Measurements from ENCODE around the gene PASK. TPM values are rescaled to one million over a fixed set of nuclear protein-coding genes. Genes with fewer than 3 reads are reported as not detected.
"Not testable (repeated sequence)": the region's sequence is repeated elsewhere in the genome, so short reads cannot be mapped to it uniquely, and the experiment has no call there.

PASK gene
- 5.4 TPM for polyA plus RNA-seq (ENCODE audit: insufficient read length)

DNA sequence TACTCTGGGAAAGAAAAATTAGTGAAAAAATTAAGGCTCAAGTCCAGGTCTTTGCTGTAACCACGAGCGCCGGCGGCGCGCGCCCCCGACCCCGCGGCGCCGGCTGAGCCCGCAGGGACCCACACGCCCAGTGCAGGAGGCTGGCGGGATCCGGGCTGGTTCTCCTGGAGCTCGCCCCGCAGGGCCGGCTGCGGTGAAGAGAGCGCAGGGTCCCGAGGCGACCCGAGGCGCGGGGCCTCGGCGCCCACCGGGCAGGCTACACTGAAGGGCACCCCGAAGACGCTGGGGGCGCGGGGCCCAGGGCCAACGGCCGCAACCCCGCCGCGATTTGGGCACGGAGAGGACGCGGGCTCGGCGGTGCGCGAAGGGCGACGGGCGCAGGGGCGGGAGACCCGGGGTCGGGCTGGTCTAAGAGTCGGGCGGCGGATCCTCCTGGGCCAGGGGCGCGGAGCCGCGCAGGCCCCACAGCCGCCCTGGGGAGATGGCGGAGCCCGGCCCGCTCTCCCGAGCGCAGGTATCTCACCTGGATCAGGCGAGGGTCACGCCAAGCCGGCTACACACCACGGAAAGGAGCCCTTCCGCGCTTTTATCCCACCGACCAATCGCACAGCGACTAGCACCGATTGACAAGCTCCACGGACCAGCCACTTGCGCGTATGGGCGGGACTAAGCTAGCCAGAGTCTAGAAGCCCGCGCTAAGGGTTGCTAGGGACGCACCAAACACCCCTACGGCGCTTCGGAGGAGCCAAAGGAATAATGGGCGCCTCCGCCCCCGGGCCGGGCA is at the start of gene PASK:
Gene PASK (minus strand): TSS at position 582 of the 784 bp plus-strand sequence. CDS start 6,440 bp downstream, outside the sequence.
- peak; percentile 90 for DNase-seq

DNA sequence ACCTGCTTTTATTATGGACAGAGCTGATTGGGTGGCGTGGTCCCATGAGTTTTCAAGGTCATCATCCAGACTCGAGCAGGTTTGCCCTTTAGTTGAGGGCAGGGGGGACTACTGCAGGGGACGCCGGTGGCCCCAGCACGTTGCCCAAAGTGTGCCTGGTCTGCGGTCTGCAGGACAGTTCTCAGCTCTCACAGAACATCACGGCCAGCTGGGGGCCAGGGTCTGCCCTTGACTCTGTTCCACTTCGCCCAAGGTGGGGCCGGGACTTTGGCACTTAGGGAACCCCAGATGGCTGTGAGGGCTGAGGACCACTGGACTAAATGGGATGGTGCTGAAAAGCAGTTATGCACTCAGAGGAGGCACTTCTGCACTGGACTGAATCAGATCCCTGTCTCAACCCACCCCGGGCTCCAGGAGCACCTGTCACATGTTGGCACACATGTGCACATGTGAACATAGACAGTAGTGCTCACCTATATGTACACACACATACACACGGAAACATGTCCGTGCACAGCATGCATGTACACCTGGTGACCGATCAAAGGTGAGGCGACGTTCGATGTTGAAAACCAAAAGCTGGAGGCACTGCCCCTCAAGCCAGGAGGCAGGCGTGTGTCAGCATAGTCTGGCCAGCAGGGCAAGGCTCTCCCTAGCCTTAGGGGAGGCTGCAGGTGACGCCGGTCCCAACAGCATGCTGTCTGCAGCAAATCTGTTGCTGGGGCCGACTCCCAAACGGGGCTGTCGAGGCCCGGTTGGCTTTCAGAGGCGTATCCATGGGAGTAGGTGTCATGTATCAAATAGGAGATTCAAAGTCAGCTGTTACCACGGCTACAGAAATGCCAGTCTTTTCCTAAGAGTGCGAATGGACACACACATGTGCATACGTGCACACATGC is 49.4 kb upstream of the PASK start:
- no peak for DNase-seq

DNA sequence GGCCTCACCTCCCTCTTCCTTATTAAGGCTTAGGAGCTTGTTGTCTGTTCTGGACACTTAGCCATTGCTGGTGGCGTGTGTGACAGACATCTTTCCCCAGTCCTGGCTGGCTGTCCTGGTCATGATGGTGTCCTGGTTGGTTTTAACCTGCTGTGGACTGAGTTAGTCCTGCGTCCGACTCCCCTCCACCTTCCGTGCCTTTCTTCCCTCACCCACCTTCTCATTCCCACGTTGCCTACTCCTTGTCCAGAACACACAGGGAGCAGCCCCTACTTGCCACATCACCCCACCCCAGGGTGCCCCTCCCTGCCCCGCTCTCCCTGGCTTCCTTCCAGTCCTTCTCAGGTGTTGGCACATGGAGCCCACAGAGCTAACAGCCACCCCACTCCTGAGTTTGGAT is 48.7 kb upstream of the PASK start:
- no peak for DNase-seq

DNA sequence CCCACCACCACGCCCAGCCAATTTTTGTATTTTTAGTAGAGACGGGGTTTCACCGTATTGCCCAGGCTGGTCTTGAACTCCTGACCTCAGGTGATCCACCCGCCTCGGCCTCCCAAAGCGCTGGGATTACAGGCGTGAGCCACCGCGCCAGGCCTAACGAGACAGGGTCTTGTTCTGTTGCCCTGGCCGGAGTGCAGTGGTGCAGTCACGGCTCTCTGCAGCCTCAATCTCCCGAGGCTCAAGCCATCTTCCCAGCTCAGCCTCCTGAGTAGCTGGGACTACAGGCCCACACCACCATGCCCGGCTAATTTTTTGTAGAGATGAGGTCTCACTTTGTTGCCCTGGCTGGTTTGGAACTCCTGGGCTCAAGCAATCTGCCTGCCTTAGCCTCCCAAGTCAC is 48.0 kb upstream of the PASK start:
- not testable (repeated sequence) for DNase-seq

DNA sequence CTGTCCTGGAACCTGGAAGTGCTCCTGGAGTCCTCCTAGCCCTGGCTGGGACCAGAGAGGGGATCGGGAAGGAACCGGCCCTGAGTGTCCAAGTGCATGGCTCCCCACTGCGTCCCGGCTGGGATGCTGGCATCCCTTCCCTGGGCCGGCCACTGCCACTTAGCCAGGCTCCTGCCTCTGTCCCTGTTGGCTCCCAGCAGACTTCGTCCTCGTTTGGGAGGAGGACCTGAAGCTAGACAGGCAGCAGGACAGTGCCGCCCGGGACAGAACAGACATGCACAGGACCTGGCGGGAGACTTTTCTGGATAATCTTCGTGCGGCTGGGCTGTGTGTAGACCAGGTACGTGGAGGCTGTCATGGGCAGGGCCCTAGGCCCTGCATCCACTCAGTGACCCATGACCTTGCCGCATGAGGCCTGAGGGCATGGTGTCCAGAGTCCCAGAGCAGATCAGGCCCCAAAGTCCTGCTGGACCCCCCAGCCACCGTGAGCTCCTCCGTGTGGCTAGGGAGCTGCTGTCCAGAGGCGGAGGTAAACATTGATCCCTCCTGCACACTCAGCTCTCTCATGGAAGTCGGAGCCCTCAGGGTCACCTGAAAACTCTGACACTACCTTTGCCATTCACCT is 46.3 kb upstream of the PASK start:
- DNase-seq = no peak

DNA sequence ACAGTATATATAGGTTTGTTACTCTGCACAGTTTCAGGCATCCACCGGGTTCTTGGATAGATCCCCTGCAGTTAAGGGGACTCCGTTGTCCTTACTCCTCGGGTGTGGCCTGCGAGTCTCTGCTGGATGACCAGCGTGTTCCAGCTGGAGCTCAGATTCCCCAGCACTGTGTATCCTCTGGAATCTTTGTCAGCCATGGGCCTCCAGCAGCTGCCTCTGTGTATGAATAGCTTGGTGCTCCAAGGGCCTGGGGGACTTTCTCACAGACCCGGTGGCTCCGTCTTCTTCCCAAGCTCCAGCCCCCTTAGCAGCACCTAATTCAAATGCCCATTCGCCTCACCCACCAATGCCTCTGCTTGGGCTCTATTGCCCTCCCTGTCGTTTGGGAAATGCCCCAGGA is 45.5 kb upstream of the PASK start:
- no peak for DNase-seq

DNA sequence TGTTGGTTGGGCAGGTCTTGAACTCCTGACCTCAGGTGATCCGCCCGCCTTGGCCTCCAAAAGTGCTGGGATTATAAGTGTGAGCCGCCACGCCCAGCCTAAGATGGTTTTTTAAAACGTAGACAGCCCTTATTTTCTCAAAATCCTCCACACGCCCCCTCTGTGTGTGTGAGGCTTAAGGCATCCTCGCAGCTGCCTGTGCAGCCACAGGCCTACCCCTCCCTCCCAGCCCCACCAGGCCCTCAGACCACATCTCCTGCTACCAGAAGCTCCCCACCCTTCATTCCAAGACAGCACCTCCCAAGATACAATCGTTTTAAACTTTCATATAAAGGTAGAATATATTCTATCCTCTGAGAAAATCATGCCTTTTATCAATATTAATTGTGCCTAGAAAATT is 44.0 kb upstream of the PASK start:
- no peak for DNase-seq

DNA sequence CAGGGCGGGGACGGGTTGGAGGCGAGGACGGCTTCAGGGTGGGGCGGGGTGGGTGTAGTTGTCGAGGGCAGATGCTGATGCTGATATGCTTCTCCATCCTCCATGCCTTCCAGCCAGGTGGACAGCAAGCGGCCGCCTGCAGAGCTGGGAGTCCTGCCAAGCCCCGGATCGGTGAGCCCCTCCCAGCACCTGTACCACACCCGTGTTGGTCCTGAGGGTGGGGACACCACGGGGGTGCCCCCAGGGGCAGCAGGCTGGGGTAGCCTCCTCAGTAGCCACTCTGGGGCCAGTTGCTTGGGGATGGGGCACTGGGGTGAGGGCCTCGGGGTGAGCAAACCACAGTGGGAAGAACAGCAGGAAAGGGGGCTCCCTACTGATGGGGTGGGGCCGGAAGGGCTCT is 41.8 kb upstream of the PASK start:
- DNase-seq = no peak

DNA sequence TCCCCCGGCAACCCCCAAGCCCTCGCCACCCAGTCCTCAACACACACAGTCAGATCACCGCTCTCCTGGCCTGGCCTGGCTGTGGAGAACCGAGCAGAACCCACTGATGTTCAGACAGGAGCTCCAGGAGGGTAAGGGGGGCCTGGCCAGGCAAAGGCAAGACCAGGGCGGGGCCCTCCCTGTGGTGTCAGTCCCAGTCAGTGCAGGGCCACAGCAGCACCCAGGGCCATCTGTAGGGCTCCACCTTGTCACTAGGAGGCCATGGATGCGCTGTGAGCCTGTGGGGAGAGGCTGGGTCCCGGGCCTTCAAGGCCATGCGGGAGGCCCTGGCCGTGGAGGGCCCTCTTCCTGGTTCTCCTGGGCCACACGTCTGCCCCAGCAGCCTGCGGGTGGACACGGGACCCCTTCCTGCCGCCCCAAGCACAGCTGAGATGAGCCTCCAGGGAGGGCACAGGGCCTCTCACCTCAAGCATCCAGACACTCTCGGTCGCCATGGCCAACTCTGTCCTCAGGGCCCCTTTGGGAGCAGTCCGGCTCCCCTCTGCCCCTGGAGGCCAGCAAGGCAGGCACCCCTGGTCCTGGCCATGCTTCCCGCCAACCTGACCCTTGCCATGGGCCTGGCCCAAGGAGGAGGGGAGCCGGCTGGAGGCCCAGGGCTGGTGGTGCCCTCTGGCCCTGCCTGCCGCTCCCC is 41.2 kb upstream of the PASK start:
- no peak for DNase-seq

DNA sequence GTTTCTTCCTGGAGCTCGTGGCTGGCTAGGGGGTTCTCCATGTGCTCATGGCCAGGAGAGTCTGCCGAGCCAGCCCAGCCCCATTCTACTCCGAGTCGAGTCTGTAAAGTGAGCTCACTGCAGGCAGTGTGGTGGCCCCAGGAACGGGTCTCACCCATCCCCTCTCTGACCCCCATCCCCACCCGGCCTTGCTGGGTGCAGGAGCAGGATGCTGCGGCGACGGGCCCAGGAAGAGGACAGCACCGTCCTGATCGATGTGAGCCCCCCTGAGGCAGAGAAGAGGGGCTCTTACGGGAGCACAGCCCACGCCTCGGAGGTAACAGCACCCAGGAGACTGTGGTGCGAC is 40.6 kb upstream of the PASK start:
- no peak for DNase-seq

DNA sequence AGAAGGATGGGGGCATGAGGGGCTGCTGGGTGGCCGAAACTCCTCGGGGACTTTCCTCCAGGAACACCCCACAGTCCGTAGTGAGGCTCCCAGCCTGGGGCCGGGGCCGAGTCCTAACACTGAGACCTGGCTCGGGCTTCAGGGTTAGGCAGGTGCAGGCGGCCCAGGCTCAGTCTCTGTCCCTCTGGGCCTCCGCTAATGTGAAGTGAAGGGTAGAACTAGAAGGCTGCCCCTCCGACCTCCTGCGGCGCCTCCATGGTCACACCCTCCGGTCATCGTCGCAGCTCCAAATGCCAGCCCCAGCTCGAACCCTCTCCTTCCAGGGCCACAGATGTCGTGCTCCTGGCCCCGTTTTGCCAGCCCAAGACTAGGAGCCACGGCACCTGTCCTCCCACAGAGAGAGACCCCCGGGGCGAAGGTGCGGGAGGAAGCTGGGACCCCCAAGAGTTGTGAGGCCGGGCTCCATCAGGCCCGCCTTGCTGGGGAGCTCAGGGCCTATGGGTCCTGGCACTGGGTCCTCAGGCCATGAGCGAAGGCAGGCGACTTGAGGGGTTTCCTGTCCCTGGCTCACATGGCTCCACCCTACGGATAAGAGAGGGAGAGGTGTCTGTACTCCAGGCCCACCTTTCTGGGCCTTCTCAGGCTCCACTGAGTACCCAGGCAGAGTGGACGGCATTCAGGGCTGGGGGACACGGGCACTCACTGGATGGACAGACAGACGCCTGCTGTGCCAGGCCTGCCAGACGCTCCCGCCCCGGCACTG is 40.0 kb upstream of the PASK start:
- no peak for DNase-seq

DNA sequence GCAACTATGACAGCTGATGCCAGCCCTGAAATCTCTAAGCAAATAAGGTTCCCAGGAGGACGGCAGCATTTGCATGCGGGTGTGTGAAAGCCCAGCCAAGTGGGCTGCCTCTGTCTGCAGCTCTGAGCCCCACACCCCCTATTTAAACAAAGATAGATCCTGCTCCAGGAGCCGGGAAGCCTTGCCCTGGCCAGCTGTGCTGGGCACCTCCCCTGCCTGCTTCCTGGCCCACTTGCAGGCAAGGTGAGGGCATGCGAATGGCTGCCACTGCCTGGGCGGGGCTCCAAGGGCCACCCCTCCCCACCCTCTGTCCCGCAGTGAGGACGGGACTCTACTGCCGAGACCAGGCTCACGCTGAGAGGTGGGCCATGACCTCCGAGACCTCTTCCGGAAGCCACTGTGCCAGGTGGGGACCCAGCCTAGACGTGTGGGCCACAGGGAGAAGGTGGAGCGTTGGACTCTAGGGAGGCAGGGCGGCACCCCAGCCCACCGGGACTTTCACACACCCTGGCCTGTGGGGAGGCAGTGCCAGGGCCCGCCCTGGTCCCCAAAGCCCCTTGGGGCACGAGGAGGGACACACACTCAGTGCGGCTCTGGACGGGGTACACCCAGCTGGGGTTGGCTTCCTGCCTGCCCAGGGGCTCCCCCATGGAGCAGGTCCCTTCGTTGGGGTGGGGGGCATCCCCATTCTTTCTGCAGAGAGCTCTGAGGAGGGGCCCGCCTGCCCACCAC is 39.3 kb upstream of the PASK start, which contains the start of gene ANO7:
Gene ANO7 (plus strand): TSS at position 317 of the 732 bp plus-strand sequence. CDS start 1,387 bp downstream, outside the sequence.
- DNase-seq = no peak

DNA sequence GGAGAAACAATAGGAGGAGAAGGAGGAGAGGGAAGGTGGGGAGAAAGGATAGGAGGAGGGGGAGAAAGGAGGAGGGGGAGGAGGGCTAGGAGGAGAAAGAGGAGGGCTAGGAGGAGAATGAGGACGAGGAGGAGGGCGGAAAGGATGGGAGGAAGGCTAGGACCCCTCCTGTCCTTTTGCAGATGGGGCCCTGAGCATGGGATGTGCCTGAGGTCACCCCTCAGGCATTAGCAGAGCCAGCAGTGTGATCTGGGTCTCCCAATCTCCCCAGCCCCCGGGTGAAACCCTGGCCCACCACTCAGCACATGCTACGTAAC is 38.6 kb upstream of the PASK start:
- DNase-seq = no peak

DNA sequence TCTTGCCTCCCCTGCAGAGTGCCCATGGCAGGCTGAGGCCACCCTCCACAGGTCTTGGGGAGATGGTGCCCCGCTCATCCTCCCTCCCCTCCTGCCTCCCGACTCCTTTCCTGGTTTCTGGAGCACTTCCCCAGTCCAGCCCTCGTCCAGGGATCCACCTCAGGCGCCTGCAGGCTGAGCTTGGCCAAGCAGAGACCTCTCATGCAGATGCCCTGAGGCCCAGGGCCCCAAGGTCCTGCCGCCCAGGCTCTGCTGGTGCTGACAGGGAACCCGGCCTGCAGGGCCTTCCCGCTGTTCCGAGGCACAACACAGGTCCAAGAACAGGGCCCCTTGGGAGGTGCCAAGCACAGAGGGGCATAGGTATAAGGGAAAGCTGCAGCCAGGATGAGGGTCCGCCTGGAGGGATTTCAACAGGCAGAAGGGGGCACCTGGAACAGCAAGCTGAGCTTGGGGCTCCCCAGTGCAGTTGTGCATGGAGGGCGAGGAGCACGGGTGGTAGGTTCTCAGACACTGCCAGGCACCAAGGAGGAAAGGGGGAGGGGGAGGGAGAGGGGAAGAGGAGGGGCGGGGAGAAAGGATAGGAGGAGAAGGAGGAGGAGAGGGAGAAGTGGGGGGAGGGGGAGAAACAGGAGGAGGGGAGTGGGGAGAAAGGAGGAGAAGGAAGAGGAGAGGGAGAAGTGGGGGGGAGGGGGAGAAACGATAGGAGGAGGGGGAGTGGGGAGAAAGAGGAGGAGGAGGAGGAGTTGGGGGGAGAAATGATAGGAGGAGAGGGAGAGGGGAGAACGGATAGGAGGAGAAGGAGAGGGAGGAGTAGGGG is 38.0 kb upstream of the PASK start:
- DNase-seq = no peak

DNA sequence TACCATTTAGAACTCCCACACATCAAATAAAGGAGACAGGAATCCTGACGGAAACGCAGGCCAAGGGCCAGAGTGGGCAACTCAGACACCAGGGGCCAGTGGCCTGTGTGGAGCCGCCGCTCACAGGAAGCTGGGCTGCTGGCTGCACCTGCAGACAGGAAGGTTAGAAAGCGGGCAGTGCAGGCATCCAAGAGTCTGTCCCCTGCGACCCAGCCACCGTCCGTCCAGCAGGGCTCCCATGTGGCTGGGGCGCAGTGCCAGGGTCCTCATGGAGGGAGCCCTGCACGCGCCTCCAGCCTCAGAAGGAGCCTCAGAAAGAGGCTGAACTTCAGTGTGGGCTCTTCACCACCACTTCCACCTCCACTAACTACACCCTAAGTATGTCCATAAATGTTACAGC is 36.7 kb upstream of the PASK start:
- DNase-seq = no peak

DNA sequence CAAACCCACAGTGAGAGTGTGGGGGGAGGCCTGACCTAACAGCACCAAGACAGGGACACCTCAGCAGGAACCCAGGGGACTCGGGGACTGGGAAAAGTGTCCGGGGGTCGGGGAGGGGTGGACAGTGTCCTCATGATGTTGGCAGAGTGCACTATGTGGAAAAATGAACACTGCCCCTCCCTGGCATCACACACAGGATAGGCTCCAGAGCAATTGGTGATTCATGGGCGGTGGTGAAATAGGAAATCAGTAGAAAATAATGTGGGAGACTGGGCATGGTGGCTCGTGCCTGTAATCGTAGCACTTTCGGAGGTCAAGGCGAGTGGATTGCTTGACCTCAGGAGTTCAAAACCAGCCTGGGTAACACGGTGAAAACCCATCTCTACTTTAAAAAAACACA is 35.6 kb upstream of the PASK start:
- no peak for DNase-seq

DNA sequence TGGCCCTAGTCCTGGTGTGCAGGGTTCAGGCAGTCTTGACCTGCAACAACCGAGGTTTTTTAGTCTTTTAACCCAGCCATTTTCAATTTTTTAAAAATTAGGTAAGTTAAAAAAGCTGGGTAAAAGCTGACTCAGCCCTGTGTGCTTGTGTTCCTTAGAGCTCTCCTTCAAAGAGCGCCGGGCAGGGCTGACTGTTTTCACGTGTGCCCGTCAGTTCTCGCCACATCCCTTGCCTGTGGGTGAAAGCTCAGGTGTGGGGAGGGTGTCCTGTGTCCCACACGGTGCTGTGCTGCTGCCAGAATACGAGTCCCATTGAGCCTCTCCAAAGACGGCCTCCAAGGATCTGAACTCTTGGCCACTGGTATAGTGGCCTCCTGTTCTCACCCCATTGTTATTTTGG is 33.9 kb upstream of the PASK start:
- no peak for DNase-seq

DNA sequence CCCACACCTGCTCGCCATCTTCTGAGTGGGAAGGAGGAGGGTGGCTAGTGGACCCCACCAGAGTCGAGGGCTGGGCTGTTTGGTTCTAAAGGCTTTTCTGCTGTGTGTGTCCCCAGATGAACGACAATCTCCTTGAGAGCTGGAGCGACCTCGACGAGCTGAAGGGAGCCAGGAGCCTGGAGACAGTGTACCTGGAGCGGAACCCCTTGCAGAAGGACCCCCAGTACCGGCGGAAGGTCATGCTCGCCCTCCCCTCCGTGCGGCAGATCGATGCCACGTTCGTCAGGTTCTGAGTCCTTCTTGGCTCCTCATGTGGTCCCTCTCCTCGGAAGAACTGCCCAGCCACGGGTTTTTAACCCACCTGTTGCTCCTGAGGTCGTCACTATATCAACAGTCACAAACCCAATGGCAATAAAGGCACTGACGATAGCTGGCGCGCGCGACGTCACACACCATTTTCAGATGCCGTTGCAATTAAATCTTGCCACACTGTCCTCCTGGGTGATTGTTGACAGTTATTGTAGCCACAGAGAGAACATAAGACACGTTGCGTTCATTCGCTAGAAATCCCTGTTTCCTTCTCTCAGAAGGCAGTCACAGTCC is 33.4 kb upstream of the PASK start:
- DNase-seq = no peak

DNA sequence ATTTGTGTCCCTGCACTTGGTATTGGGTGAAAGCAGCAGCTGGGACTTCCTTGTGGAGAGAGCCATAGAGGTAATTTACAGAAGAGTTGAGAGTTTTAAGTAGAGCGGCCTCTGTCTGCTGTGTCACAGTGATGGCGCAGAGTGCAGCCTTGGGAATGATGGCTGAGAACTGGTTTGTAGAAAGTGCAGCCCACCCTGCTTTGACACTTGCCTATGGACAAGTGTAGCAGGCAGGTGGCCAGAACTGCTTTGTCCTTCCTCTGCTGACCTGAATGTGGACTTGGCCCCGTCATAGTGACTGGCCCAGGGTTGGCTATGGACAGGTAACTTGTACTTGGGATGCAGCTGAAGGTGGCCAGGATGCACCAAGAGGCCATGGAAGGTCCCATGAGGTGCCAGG is 32.9 kb upstream of the PASK start:
- no peak for DNase-seq

DNA sequence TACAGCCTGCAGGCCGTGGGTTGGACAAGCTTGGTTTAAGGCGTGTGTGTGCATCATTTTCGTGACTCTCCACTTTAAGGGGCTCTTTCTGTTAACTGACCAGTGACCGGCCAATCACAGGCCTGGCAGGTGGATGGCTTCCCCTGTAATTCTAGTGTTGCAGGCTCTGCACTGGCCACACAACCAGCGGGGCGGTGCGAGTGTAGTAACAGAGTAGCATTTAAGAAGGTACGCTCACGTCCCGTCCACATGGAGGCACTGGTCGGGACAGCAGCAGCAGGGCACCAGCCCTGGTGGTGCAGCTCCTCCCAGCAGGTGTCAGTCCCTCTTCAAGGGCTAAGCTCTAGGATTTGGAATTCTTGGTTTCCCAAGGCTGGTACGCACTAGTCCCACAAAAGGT is 31.2 kb upstream of the PASK start:
- no peak for DNase-seq
